A549 (cell line): ENCODE results near the gene FMO5. TPM values are rescaled to one million over a fixed set of nuclear protein-coding genes. Genes with fewer than 3 reads are reported as not detected.

Experiments used
- ATAC-seq, 2 experiments: fragments of 200-7000 bp in 1 of 2; fragments of >200 bp in 1 of 2; cut with Nextera tagmentation in 1 of 2; cut with Tn5 transposase in 1 of 2; 3 replicates each; pipeline versions ENCODE4 v1.8.0 to v1.9.1; 2018 to 2020; ENCODE audit warnings: mild to moderate bottlenecking in 1 of 2, moderate library complexity in 1 of 2
- CTCF ChIA-PET: fragments of 300-600 bp; sonication (Branson Sonifier 250); formaldehyde crosslinking; extraction: SDS; loops from one replicate; lab custom pipeline; 2021; ENCODE audit warnings: antibody characterized with exemption, inconsistent platforms; lab: Yijun Ruan, JAX
- POLR2A ChIA-PET: fragments of 350-600 bp; formaldehyde crosslinking; extraction: SDS; loops from one replicate; lab custom pipeline; 2021; ENCODE audit warnings: antibody characterized with exemption, inconsistent platforms; lab: Yijun Ruan, JAX
- DNase-seq, 2 experiments: peaks; one replicate each; pipeline versions ENCODE4 v3.0.0 to v3.0.0-alpha.2; 2011 to 2016; ENCODE audit warnings: low read depth in 1 of 2, low spot score in 1 of 2
- FAIRE-seq: peaks from 2 replicates; lab custom pipeline; 2011; peaks lifted over from hg19 to GRCh38; lab: Jason Lieb, UNC
- H3K27ac ChIP-seq, 2 experiments: fragments of >200 bp; sonication (Bioruptor Twin); formaldehyde crosslinking; 3 replicates each; pipeline ENCODE4 v1.5.1; 2016 to 2017
- H3K4me1 ChIP-seq: fragments of >200 bp; sonication (Bioruptor Twin); formaldehyde crosslinking; 3 replicates; pipeline ENCODE4 v1.6.1; 2016
- H3K4me2 ChIP-seq: fragments of >200 bp; sonication (Bioruptor Twin); formaldehyde crosslinking; 3 replicates; pipeline ENCODE4 v1.6.1; 2016
- H3K4me3 ChIP-seq: fragments of >200 bp; sonication (Bioruptor Twin); formaldehyde crosslinking; 3 replicates; pipeline ENCODE4 v1.5.1; 2016
- H3K9me3 ChIP-seq: fragments of >200 bp; sonication (Bioruptor Twin); formaldehyde crosslinking; 3 replicates; pipeline ENCODE4 v1.6.1; 2016
- ATOH8 ChIP-seq: fragments of 250-450 bp; sonication (Bioruptor Pico); IDR thresholded peaks from 2 replicates; pipeline ENCODE4 v1.5.0; 2020; ENCODE audit warnings: low read depth, mild to moderate bottlenecking, moderate library complexity
- BHLHE40 ChIP-seq: IDR thresholded peaks from 2 replicates; pipeline ENCODE4 v1.6.1; 2012; ENCODE audit warnings: low read depth, low read length, inconsistent platforms
- CBX8 ChIP-seq: fragments of 200-600 bp; sonication (generic); IDR thresholded peaks from 2 replicates; pipeline ENCODE4 v1.6.1; 2016
- CHD4 ChIP-seq: fragments of 200-600 bp; sonication (generic); IDR thresholded peaks from 2 replicates; pipeline ENCODE4 v1.6.1; 2016; ENCODE audit warnings: antibody characterized with exemption, mild to moderate bottlenecking, borderline replicate concordance
- CTCF ChIP-seq: fragments of >200 bp; sonication (Bioruptor Twin); formaldehyde crosslinking; IDR thresholded peaks from 3 replicates; pipeline ENCODE4 v1.5.1; 2016
- E2F6 ChIP-seq: IDR thresholded peaks from 2 replicates; pipeline ENCODE4 v1.6.1; 2012; ENCODE audit warnings: low read depth, borderline replicate concordance
- EHF ChIP-seq: fragments of 250-450 bp; sonication (Bioruptor Pico); IDR thresholded peaks from 2 replicates; pipeline ENCODE4 v1.5.0; 2020; ENCODE audit warnings: mild to moderate bottlenecking
- EHMT2 ChIP-seq: fragments of 200-600 bp; sonication (generic); IDR thresholded peaks from 2 replicates; pipeline ENCODE4 v1.6.1; 2016; ENCODE audit warnings: antibody characterized with exemption, low read depth, mild to moderate bottlenecking, moderate library complexity
- EP300 ChIP-seq, 2 experiments: fragments of >200 bp; sonication (Bioruptor Twin); formaldehyde crosslinking; IDR thresholded peaks; 2 replicates in 1 of 2; 3 replicates in 1 of 2; pipeline ENCODE4 v1.6.1; 2016 to 2017
- HEYL ChIP-seq: fragments of 250-450 bp; sonication (Bioruptor Pico); IDR thresholded peaks from 2 replicates; pipeline ENCODE4 v1.8.0; 2021; ENCODE audit warnings: mild to moderate bottlenecking, moderate library complexity
- HMGXB4 ChIP-seq: fragments of 250-450 bp; sonication (Bioruptor Pico); IDR thresholded peaks from 2 replicates; pipeline ENCODE4 v1.5.0; 2021; ENCODE audit warnings: mild to moderate bottlenecking, moderate library complexity, borderline replicate concordance
- HOXA7 ChIP-seq: fragments of 250-450 bp; sonication (Bioruptor Pico); IDR thresholded peaks from 2 replicates; pipeline ENCODE4 v1.5.0; 2020; ENCODE audit warnings: mild to moderate bottlenecking, moderate library complexity
- HOXB5 ChIP-seq: fragments of 250-450 bp; sonication (Bioruptor Pico); IDR thresholded peaks from 2 replicates; pipeline ENCODE4 v1.5.0; 2020; ENCODE audit warnings: mild to moderate bottlenecking, moderate library complexity
- JUN ChIP-seq, 2 experiments: fragments of >200 bp; sonication (Bioruptor Twin); formaldehyde crosslinking; IDR thresholded peaks; 2 replicates in 1 of 2; 3 replicates in 1 of 2; pipeline ENCODE4 v1.6.1; 2016 to 2017
- JUNB ChIP-seq: fragments of >200 bp; sonication (Bioruptor Twin); formaldehyde crosslinking; IDR thresholded peaks from 2 replicates; pipeline ENCODE4 v1.6.1; 2016
- KDM1A ChIP-seq: fragments of 200-600 bp; sonication (generic); IDR thresholded peaks from 2 replicates; pipeline ENCODE4 v1.6.1; 2016; ENCODE audit warnings: low read depth, mild to moderate bottlenecking
- MAFK ChIP-seq: fragments of 450-650 bp; IDR thresholded peaks from 2 replicates; pipeline ENCODE4 v1.6.1; 2014; ENCODE audit not compliant: partially characterized antibody
- MAZ ChIP-seq: fragments of 150-350 bp; IDR thresholded peaks from 2 replicates; pipeline ENCODE4 v1.6.1; 2014; ENCODE audit warnings: antibody characterized with exemption, low read depth, low read length, borderline replicate concordance
- NFE2L2 ChIP-seq: fragments of 150-350 bp; conservative IDR thresholded peaks from 2 replicates; pipeline ENCODE4 v1.6.1; 2014; ENCODE audit warnings: low read length
- PBX3 ChIP-seq: IDR thresholded peaks from 2 replicates; pipeline ENCODE4 v1.6.1; 2012
- RAD21 ChIP-seq, 2 experiments: fragments of >200 bp in 1 of 2; sonication (Bioruptor Twin) in 1 of 2; formaldehyde crosslinking in 1 of 2; IDR thresholded peaks in 1 of 2; conservative IDR thresholded peaks in 1 of 2; 2 replicates in 1 of 2; 3 replicates in 1 of 2; pipeline ENCODE4 v1.6.1; 2012 to 2018; ENCODE audit warnings: inconsistent platforms in 1 of 2
- RARB ChIP-seq: fragments of 250-450 bp; sonication (Bioruptor Pico); IDR thresholded peaks from 2 replicates; pipeline ENCODE4 v1.8.0; 2021; ENCODE audit warnings: mild to moderate bottlenecking, moderate library complexity
- SREBF2 ChIP-seq: fragments of 450-650 bp; IDR thresholded peaks from 2 replicates; pipeline ENCODE4 v1.6.1; 2014; ENCODE audit warnings: mild to moderate bottlenecking, moderate library complexity
- TFCP2L1 ChIP-seq: fragments of 250-450 bp; sonication (Bioruptor Pico); IDR thresholded peaks from 2 replicates; pipeline ENCODE4 v1.5.0; 2021; ENCODE audit warnings: mild to moderate bottlenecking
- USF2 ChIP-seq: fragments of 450-650 bp; IDR thresholded peaks from 2 replicates; pipeline ENCODE4 v1.6.1; 2014; ENCODE audit warnings: antibody characterized with exemption
- ZC3H11A ChIP-seq: fragments of 450-650 bp; IDR thresholded peaks from 2 replicates; pipeline ENCODE4 v1.6.1; 2014; ENCODE audit warnings: antibody characterized with exemption, mild to moderate bottlenecking
- ZNF302 ChIP-seq: fragments of 250-450 bp; sonication (Bioruptor Pico); IDR thresholded peaks from 2 replicates; pipeline ENCODE4 v1.9.0; 2021; ENCODE audit warnings: inconsistent platforms, mild to moderate bottlenecking, moderate library complexity
- WGBS: methylation state at CpG from one replicate; pipeline ENCODE4 v1.1.6; 2017; ENCODE audit errors: missing lambda C conversion rate; 5-methylcytosine and 5-hydroxymethylcytosine counted together
- polyA plus RNA-seq, 4 experiments: library from polyadenylated mRNA; depleted of rRNA in 3 of 4; stranded (reverse); fragments of >200 nt; fragmentation: RNase III in 1 of 4; extraction: RNeasy Plus Mini Kit Qiagen cat#74134 plus additional on column Dnase treatment in 1 of 4; gene quantifications; 2 replicates in 3 of 4; 3 replicates in 1 of 4; pipeline ENCODE4 v1.2.3, GENCODE V29; 2011 to 2017

Gene FMO5
- polyA plus RNA-seq, 2 of the 4 experiments (the other 2 are of a cell fraction), result 0.37 to 3.4 TPM

GRCh38 chr1:147209825-147210821 lies 15.0 kb downstream of the FMO5 start:
- Histone ChIP-seq H3K4me3 (no peak overlapping the region), H3K27ac (no peak overlapping the region), H3K4me2 (no peak overlapping the region), H3K4me1 (peaks cover 4% of the 10 kb centered on the region; the same call in 2 of the 3 replicates), H3K9me3 (no peaks in the 10 kb centered on the region)
- no peak for FAIRE-seq
- CTCF ChIA-PET, result interaction anchor here (1.0 kb wide), 1 partner anchor 32 kb away, joined by 4 read pairs; the partner anchor contains the start of gene CHD1L
- no peak for DNase-seq
- ATAC-seq, result no peak
- POLR2A ChIA-PET, result no interaction called here
- no peak for TF ChIP-seq ZNF302 (CRISPR knock-in tag)
- peak; percentile 6 for TF ChIP-seq MAFK
- TF ChIP-seq KDM1A, result no peak
- WGBS, result 61% methylated on average over 3 of the region's 3 CpGs

- DNase-seq (no peak), FAIRE-seq (no peak), ATAC-seq (no peak)
- POLR2A ChIA-PET, result no interaction called here
- Histone ChIP-seq H3K4me1 (no peaks in the 10 kb centered on the region), H3K9me3 (no peaks in the 10 kb centered on the region), H3K4me3 (no peak overlapping the region), H3K4me2 (no peak overlapping the region), H3K27ac (no peak overlapping the region)
- no peak for TF ChIP-seq TFCP2L1
- no peak for TF ChIP-seq CTCF
- TF ChIP-seq EHF (CRISPR knock-in tag), result no peak
- TF ChIP-seq CBX8, result no peak
- TF ChIP-seq RAD21 (conservative IDR thresholded peaks at IDR 0.05 in 1 of 2, IDR thresholded peaks at IDR 0.05 in 1 of 2), result no peak
- no peak for TF ChIP-seq ATOH8 (CRISPR knock-in tag)
- no peak for TF ChIP-seq JUN (IDR thresholded peaks at IDR 0.05)
- no peak for TF ChIP-seq ZC3H11A
- TF ChIP-seq EP300 (IDR thresholded peaks at IDR 0.05), result no peak
- TF ChIP-seq RARB (CRISPR knock-in tag), result no peak
- TF ChIP-seq NFE2L2, result no peak
- TF ChIP-seq JUNB, result no peak
- no peak for TF ChIP-seq BHLHE40
- no peak for TF ChIP-seq EHMT2
- no peak for TF ChIP-seq HOXA7 (CRISPR knock-in tag)
- no peak for TF ChIP-seq PBX3
- 74% methylated on average over 6 of the region's 7 CpGs for WGBS
- CTCF ChIA-PET, result no interaction called here
Observed at GRCh38 chr1:147208619-147209018, 16.5 kb downstream of the FMO5 start.

- CTCF ChIA-PET, result no interaction called here
- Histone ChIP-seq H3K27ac (no peak overlapping the region), H3K4me2 (no peak overlapping the region), H3K4me3 (no peak overlapping the region), H3K4me1 (no peaks in the 10 kb centered on the region), H3K9me3 (no peaks in the 10 kb centered on the region)
- FAIRE-seq (no peak), DNase-seq (no peak), ATAC-seq (no peak)
- 11% methylated on average over 1 of the region's 1 CpG for WGBS
- POLR2A ChIA-PET, result no interaction called here
- no peak for TF ChIP-seq MAFK
- TF ChIP-seq HEYL (CRISPR knock-in tag), result no peak
- no peak for TF ChIP-seq HMGXB4 (CRISPR knock-in tag)
- TF ChIP-seq USF2, result no peak
- no peak for TF ChIP-seq EP300 (IDR thresholded peaks at IDR 0.05)
- TF ChIP-seq SREBF2, result no peak
- no peak for TF ChIP-seq RARB (CRISPR knock-in tag)
- no peak for TF ChIP-seq CHD4
- TF ChIP-seq MAZ, result no peak
- no peak for TF ChIP-seq HOXB5
- no peak for TF ChIP-seq CBX8
- no peak for TF ChIP-seq E2F6
Observed at GRCh38 chr1:147207192-147207591, 17.9 kb downstream of the FMO5 start.
